ENCODE results near the gene ATXN2L.

GRCh38 chr16:28866454-28866804, 43.6 kb downstream of the ATXN2L start:
- TF ChIP-seq GATA2 (IDR thresholded peaks at IDR 0.05; ENCODE audit: low read depth, low read length) (no peak), GATA3 (IDR thresholded peaks at IDR 0.05; ENCODE audit: low read depth, low read length) (no peak)
